Endometrial microvascular endothelial cells (primary cell): ENCODE data around the gene EFCAB8. TPM values are rescaled to one million over a fixed set of nuclear protein-coding genes. Genes with fewer than 3 reads are reported as not detected.
"Not testable (repeated sequence)": the region's sequence is repeated elsewhere in the genome, so short reads cannot be mapped to it uniquely, and the experiment has no call there.

Experiments used
- in situ Hi-C: cut with HindIII; loops from 2 replicates; pipeline ENCODE4 v1.10.0; 2017; ENCODE audit warnings: low sequenced_read_pairs, low pct_unique_long_range_greater_than_20kb; ENCODE audit errors: inconsistent ontology term
- total RNA-seq: library from RNA; depleted of rRNA; stranded (reverse); fragments of >200 nt; gene quantifications from one replicate; pipeline ENCODE4 v1.2.3, GENCODE V29; 2015; ENCODE audit errors: inconsistent ontology term

The EFCAB8 gene
- total RNA-seq, 1 donor from 2014 or later = not detected

DNA sequence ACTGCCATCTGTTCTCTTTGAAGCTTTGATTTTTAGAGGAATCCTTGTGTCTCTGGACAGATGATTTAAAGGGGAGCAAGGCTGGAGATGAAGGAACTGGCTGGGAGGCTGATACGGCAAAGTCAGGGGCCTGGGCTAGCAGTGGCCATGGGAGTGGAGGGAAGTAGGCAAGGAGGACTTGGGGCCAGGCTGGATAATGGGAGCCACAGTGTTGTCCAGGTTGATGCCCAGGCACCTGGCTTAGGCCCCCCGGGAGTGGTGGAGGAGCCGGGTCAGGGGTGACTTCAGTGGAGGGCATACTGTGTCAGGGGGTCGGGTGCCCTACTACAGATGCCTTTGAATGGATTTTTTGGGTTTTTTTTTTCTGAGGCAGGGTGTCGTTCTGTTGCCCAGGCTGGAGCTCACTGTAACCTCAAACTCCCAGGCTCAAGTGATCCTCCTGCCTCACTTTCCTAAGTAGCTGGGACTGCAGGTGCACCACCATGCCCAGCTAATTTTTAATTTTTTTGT is 45.0 kb downstream of the EFCAB8 start:
- in situ Hi-C loops = no loop called here

GRCh38 chr20:32904678-32905077 is 46.0 kb downstream of the EFCAB8 start:
- in situ Hi-C loops = not testable (repeated sequence)

DNA sequence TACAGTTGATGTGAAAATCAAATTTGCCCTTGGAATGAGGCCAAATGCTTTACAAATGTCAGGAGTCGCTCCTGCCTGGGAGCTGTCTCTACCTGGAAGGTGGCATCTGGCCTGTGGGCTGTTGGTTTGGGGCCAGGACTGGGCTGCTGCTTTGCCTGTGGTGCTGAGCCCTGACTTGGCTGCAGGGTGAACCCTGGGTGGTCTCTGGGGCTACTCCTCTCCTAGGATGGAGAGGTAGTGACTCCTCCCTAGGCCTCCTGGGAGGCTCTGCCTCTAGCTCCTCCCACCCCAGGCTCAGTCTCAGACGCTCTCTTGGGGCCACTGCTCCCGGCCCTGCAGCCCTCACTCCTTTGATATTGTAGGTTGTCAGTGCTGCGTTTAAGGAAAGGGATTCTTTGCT is 47.5 kb downstream of the EFCAB8 start:
- in situ Hi-C loops = no loop called here

DNA sequence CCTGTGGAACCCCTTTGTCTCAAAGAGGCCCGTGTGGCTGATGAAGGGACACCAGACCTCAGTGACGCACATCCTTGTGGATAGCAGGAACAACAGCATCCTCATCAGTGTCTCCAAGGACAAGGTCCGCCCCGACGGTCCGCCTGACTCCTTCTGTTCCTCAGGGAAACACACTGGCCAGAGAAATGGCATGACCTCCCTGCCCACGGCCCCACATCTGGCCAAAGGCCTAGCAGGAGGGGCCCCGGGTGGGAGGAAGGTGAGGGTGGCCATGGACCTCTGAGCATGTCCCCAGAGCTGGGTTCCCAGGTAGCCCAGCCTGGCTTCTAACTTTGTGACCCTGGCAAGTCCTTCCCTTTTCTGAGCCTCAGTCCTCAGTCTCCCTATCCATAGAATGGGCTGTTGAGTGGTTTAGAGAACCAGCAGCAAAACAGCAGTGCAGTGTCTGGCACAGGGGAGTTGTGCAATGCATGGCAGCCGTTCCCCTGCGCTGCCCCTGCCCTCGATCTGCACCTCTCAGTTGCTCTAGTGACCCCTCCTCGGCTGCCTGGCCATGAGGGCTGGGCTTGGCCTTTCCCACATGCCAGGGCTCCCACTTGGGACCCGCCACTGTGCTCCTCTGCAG is 48.3 kb downstream of the EFCAB8 start:
- in situ Hi-C loops = no loop called here

DNA sequence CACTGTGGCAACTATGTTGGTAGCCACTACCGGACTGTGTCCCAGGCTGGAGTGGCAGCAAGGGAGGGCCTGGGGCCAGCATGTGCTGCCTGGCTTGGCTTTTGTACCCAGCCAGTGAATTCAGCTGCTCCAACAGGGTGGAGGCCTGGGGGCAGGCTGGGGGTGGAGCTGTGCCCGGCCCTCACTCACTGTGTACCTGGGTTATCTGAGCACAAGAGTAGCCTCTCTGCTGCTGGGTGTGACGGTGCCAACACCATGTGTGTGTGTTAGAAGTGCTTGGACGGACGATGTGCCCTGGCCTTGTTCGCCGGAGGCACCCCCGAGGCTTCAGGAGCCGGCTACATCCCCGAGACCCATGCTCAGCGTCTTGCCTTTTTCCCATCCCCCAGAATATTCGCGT is 49.2 kb downstream of the EFCAB8 start:
- in situ Hi-C loops = no loop called here

GRCh38 chr20:32908334-32909292 is 49.9 kb downstream of the EFCAB8 start:
- in situ Hi-C loops = no loop called here

GRCh38 chr20:32909451-32909850 is 50.7 kb downstream of the EFCAB8 start:
- in situ Hi-C loops = no loop called here

- in situ Hi-C loops = no loop called here
Measured at GRCh38 chr20:32909896-32910571, 51.3 kb downstream of the EFCAB8 start.

- in situ Hi-C loops = no loop called here
Measured at GRCh38 chr20:32911355-32911754, 52.6 kb downstream of the EFCAB8 start.

DNA sequence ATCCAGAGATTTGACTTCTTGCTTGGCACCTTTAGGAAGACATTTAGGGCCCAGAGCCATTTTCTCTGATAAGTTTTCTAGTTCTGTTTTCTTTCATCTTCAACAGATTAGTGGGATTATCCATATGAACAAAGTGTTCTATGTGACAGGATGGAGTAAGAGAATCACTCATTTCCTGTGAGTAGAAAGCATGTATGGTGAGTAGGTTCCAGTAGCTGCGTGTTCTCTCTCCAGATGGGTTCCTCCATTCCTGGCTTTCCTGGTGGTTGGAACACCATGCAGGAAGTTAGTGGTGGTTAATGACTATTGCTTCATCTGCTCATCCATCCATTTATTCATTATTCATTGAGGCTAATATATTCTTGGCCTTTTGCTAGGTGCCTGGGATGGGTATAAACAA is 54.0 kb downstream of the EFCAB8 start:
- in situ Hi-C loops = no loop called here

DNA sequence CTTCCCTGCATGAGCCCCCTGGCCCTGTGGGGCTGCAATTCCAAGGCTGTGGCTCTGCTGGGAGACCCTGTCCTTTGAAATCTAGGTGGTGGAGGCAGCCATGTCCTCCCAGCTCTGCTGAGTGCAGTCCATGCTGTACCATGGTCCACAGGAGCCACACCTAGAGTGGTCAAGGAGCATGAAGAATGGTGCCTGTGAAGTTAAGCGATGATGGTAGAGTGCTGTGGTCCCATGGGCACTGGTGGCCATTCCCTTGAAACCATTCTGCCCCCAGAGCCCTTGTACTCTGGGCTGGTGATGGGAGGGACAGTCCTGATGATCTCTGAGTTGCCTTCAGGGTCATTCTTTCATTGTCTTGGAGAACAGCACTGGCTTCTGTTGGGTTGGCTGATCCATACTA is 55.3 kb downstream of the EFCAB8 start:
- in situ Hi-C loops = no loop called here

DNA sequence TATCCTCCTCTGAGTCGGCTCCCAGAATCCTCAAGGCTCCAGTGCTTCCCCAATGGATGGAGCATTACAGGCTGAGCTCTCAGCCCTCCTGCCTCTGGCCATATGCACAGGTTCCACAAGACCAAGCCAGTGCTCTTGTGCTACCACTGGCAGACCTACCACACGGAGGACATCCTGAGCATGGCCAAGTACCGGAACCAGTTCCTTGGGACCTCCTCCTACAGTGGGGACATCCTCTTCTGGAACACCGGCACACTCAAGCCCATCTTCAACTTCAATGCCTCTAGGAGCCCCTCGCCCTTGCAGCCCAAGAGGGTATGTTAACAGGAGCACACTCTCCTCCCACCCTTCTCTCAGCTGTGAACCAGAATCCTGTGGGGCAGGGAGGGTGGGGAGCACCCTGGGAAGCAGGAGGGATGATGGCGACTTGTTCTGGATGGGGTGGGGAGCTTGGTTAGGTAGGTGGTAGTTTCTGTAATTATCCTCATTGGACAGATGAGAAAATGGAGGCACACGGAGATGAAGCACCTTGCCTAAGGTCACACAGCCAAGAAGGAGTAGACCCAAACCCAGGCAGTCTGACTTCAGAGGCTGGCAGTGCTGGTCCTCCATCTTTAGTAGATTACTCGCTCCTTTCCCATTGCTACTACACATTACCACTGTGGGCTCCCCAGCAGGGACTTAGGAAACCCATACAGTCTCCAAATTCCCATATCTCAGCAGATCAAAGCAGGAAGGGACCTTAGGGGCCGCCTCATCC is 58.6 kb downstream of the EFCAB8 start:
- in situ Hi-C loops = no loop called here

- in situ Hi-C loops = no loop called here
Measured at GRCh38 chr20:32918296-32918695, 59.6 kb downstream of the EFCAB8 start.

GRCh38 chr20:32918751-32919150 is 60.0 kb downstream of the EFCAB8 start:
- in situ Hi-C loops = no loop called here

DNA sequence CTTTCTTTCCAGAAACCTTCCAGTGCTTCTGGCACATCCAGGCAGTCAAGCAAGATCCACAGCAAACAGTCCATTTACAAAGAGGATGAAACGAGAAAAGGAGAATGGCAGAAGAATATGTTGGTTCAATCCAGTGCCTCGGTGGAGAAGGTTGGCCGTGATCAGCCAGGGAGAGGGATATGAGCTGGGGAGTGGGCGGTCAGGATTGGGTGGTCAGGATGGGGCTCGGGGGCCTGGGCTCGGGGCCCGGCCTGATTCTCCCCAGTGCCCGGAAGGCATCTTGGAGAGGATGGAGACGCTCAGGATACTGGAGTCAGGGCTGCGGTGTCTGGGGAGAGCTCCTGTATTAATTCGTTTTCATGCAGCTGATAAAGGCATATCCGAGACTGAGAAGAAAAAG is 61.3 kb downstream of the EFCAB8 start:
- in situ Hi-C loops = no loop called here

GRCh38 chr20:32920530-32921298 is 62.0 kb downstream of the EFCAB8 start:
- in situ Hi-C loops = no loop called here

DNA sequence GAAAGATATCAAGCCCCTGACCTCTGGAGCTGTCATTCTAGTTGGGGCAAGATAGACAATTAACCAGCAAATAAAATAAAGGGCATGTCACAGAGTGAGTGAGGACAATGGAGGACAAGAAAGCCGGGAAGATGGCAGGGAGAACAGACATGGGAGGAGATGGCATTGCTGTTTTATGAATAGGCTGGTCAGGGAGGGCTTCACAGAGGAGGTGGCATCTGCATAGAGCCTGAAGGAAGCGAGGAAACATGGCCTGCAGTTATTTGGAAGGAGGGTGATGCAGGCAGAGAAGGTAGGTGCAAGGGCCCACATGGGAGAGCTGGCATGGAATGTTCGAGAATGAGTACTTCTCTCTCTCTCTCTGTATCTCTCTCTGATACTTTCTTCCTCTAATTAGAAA is 63.7 kb downstream of the EFCAB8 start:
- in situ Hi-C loops = no loop called here

- in situ Hi-C loops = no loop called here
Measured at GRCh38 chr20:32924781-32925180, 66.1 kb downstream of the EFCAB8 start.
